Cardiac fibroblast (primary cell): Measurements from ENCODE around the gene WDR20.
"Not testable (repeated sequence)": the region's sequence is repeated elsewhere in the genome, so short reads cannot be mapped to it uniquely, and the experiment has no call there.

Experiments
- DNase-seq, 2 donors: peaks; one replicate each; pipeline versions ENCODE4 v3.0.0 to v3.0.0-alpha.2; 2010; ENCODE audit warnings: low read depth in 2 of 2
- H3K4me3 ChIP-seq, 2 donors: replicated peaks in 1 of 2; 1 replicate in 1 of 2; 2 replicates in 1 of 2; pipeline ENCODE4 v1.5.1; 2011; ENCODE audit warnings: low read depth in 2 of 2, low read length in 2 of 2, mild to moderate bottlenecking in 2 of 2, moderate library complexity in 1 of 2
- CTCF ChIP-seq: IDR thresholded peaks from one replicate; pipeline ENCODE4 v1.5.1; 2011; ENCODE audit warnings: low read depth, mild to moderate bottlenecking, low read length, inconsistent platforms

WDR20 gene

DNA sequence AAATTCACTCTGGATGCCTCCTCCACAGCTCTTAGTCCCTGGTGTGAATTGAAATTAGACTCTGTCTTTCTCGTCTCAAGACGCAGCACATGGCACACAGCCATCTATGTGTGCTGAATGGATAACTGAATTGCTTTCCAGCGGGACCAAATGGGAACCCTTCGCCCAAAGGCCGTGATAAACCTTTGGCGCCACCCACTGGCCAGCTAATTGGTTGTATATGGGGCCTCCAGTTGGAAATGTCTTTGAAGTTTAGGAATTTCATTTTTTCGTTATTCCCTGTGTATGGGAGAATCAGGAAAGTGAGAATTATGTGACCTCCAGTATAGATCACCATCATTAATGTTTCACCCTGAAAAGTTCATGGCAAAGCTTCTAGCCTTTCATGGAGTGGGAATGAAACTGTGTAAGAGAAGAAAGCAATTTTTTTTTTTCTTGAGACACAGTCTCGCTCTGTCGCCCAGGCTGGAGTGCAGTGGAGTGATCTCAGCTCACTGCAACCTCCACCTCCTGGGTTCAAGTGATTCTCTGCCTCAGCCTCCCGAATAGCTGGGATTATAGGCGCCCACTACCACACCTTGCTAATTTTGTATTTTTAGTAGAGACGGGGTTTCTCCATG lies 43.0 kb upstream of the WDR20 start:
- no peak overlapping the region for H3K4me3 ChIP-seq
- DNase-seq: peak; percentile 78 to 87
- TF ChIP-seq CTCF: peak; percentile 82

DNA sequence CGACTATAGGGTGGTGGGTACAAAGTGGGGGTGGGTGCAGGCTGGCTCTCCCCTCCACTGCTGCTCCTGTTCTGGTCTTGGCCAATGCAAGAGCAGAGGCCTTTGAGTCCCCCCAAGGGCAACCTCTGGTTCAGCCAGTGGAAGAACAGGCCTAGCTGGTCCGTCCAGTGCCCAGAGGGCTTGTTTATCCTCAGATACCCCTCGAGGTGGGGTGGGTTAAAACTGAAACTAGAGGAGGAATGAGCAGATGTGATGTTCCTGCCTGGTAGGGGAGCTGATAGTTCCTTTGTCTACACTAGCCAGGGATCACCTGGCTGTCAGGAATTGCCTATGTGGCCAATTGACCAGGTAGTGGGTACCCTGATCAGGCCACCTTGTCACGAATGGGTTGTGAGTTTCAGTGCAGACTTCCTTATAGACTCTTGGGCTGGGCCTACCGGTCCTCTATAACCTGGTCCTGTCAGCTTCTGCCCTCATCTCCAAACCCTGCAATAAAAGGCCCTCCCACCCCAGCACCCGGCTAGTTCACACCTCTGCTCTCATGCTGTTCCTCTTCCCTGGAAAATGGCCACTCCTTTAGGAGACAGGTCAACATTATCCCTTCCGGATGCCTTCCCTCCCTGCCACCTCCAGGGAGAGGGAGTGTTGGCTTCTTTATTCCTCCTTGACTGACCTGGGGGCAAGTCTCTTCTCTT lies 42.1 kb upstream of the WDR20 start:
- no peak for DNase-seq
- no peak for TF ChIP-seq CTCF
- H3K4me3 ChIP-seq: no peak overlapping the region

GRCh38 chr14:102103062-102103695 lies 36.5 kb upstream of the WDR20 start:
- DNase-seq: no peak
- TF ChIP-seq CTCF: no peak
- H3K4me3 ChIP-seq: no peak overlapping the region

GRCh38 chr14:102105369-102105768 lies 34.3 kb upstream of the WDR20 start:
- DNase-seq: no peak
- no peak overlapping the region for H3K4me3 ChIP-seq
- no peak for TF ChIP-seq CTCF

DNA sequence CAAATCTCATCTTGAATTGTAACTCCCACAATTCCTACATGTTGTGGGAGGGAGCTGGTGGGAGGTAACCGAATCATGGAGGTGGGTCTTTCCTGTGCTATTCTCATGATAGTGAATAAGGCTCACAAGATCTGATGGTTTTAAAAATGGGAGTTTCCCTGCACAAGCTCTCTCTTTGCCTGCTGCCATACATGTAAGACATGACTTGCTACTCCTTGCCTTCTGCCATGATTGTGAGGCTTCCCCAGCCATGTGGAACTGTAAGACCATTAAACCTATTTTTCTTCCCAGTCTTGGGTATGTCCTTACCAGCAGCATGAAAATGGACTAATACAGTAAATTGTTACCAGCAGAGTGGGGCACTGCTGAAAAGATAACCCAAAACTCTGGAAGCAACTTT lies 30.4 kb upstream of the WDR20 start:
- not testable (repeated sequence) for DNase-seq, H3K4me3 ChIP-seq

DNA sequence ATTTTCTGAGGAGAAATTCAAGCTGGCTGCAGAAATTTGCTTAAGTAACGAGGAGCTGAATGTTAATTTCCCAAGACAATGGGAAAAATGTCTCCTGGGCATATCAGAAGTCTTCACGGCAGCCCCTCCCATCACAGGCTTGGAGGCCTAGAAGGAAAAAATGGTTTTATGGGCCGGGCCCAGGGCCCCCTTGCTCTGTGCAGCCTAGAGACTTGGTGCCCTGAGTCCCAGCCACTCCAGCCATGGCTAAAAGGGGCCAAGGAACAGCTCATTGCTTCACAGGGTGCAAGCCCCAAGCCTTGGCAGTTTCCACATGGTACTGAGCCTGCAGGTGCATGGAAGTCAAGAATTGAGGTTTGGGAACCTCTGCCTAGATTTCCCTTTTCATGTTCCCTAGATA lies 28.6 kb upstream of the WDR20 start:
- TF ChIP-seq CTCF: no peak
- no peak for DNase-seq
- H3K4me3 ChIP-seq: no peak overlapping the region

- TF ChIP-seq CTCF: no peak
- no peak overlapping the region for H3K4me3 ChIP-seq
- no peak for DNase-seq
Measured at GRCh38 chr14:102116361-102117180, 23.1 kb upstream of the WDR20 start.
